ENCODE data around the gene TTC33.
"Not testable (repeated sequence)": the region's sequence is repeated elsewhere in the genome, so short reads cannot be mapped to it uniquely, and the experiment has no call there.

Gene TTC33

DNA sequence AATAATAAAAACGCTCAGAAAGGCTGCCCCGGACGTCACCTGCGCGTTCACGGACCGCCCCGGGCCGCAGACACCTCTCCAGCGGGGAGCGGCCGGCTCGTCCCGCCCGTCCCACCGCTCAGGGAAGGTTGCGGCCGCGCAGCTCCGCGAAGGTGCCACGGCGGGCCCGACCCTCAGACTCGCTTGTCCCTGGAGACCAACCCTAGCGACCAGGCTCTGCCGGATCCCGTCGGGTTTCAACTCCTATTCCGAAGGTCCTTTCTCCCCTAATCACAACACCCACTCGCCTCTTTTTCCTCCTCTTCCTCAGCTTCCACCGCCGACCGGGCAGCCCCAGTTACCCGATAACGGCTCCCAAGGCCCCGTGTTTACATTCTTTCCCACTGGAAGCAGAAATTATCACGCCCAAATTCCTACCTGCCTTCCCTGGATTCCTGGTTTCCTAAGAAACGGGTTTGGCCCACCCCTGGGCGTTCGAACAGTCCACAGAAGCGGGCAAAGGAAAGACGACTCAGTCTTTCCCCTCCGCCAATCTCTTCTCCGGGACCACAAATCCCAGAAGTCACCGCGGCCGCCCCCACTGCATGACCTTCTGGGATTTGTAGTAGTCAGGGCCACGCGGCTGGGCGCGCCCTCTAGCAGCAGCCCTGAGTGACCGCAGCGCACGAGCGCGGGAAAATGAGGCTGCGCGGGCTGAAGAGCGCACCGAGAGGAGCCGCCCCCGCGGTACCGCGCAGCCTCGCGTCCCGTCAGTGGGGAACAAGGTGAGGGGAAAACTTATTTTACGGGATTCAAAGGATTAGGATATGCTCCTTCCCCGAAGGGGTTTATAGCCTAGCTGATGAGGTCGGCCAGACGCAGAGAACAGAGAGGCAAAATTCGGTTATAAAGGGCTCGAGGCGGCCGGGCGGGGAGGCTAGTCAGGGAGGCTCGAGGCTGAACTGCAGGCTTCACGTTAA lies at the start of gene TTC33:
Gene TTC33, minus strand, starts transcription at position 555 of the 959 bp plus-strand sequence. CDS start 8,943 bp downstream, outside the sequence.
- peak; percentile 91 for DNase-seq

DNA sequence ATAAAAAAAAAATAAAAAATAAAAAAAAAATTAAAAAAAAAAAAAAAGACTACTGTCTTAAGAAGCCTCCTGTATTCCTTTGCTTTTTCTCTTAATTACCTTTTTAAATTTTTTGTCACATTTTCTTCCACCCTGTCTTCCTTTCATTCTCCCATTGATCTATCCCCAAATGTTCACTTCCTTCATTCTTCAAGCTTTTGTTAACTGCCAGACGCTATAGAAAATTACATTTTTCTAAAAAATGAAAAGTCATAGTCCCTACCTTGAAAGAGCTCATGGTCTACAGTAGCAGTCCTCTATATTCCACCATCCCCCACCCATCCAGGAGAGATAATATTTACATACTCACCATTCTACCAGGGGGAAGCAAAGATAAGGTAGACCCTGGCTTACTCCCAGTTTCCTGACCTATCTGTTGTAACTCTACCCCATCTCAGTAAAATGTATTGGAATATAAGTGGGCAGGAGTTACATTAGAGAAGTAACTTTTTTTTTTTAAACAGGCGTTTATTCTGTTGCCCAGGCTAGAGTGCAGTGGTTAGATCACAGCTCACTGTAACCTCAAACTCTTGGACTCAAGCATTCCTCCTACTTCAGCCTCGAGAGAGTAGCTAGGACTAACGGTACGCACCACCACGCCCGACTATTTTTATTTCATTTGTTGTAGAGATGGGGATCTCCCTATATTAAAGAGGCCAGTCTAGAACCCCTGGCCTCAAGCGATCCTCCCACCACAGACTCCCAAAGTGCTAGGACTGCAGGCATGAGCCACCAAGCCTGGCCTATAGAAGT lies 46.2 kb upstream of the TTC33 start:
- DNase-seq = no peak

GRCh38 chr5:40799258-40799657 lies 43.5 kb upstream of the TTC33 start:
- DNase-seq = no peak

- DNase-seq = no peak
Observed at GRCh38 chr5:40798801-40799210, 43.0 kb upstream of the TTC33 start.

DNA sequence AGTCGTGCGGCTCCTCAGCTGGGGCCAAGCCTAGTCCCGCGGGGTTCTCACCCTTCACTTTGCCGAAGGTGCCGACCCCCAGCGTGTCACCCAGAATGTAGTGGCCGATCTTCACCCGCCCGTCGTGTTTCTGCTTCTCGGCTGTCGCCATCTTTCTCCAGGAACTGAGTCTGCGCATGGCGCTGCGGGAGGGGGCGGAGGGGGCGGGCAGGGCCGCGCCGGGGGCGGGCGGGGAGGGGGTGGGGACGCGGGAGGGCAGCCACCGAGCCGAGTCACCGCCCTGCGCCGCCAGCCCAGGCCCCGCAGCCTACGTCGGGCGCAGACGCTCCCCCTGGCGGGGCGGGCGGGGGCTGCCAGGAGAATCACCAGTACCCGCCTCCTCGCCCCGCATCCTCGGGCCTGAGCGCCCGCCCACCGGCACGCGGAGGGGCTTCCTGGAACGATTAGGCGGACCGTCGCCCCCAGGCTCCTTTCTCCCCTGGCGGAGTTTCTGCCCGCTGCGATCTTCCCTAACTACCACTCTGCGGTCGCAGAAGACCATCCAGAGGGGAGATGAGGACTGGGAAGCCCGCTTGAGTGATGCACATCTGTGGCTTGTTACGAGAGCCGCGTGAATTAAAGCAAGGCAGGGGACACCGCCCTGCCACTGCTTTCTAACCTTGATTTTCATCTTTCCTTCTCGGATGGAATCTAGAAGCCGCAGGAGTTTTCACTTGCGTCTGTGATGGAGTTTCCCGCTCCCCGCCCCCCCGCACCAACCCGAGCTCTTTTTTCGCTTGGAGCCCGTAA lies 42.4 kb upstream of the TTC33 start, which contains the start of gene PRKAA1:
Gene PRKAA1, minus strand, starts transcription at position 363 of the 789 bp plus-strand sequence. Its CDS starts 185 bp downstream, at position 178.
- DNase-seq = peak; percentile 91

GRCh38 chr5:40797273-40798011 lies 41.7 kb upstream of the TTC33 start:
- peak; percentile 74 for DNase-seq

GRCh38 chr5:40796487-40796889 lies 40.7 kb upstream of the TTC33 start:
- DNase-seq = no peak

- DNase-seq = not testable (repeated sequence)
Observed at GRCh38 chr5:40794877-40795276, 39.1 kb upstream of the TTC33 start.

GRCh38 chr5:40794340-40794739 lies 38.6 kb upstream of the TTC33 start:
- DNase-seq = not testable (repeated sequence)

GRCh38 chr5:40792691-40793090 lies 36.9 kb upstream of the TTC33 start:
- not testable (repeated sequence) for DNase-seq

DNA sequence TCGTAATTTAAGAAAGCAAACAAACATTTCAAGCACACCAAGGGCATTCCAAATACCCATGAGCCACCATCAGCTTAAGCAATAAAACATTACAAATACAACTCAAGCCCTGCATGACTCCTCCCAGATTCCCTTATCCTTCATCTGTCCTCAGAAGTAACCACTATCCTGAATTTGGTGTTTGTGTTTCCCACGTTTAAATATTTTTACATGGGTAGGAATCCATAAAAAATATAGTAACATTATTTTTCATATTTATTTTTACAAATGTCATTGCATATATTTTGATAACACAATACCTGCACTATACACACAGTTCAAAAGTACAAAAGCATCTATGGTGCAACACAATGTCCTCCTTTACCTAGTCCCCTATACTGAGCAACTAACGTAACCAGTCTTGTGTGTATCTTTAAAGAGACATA lies 36.0 kb upstream of the TTC33 start:
- no peak for DNase-seq

- no peak for DNase-seq
Observed at GRCh38 chr5:40790947-40791593, 35.3 kb upstream of the TTC33 start.

DNA sequence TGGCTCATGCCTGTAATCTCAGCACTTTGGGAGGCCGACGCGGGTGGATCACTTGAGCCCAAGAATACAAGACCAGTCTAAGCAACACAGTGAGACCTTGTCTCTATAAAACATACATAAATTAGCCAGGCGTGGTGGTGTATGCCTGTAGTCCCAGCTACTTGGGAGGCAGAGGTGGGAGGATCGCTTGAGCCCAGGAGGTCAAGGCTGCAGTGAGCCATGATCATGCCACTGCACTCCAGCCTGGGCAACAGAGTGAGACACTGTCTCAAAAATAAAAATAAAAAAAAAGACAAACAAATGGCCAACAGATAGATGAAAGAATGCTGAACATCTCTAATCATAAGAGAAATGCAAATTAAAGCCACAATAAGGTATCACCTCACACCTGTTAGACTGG lies 33.2 kb upstream of the TTC33 start:
- DNase-seq = not testable (repeated sequence)

DNA sequence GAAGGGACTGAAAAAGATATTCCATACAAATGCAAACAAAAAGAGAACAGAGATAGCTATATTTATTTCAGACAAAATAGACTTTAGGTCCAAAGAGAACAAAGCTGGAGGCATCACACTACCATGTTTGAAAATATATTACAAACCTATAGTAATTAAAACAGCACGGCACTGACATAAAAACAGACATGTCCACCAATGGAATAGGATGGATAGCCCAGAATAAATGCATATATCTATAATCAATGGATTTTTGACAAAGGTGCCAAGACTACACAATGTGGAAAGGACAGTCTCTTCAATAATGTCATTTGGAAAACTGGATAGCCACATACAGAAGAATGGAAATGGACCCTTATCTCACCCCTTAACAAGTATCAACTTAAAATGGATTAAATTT lies 32.2 kb upstream of the TTC33 start:
- DNase-seq = no peak

DNA sequence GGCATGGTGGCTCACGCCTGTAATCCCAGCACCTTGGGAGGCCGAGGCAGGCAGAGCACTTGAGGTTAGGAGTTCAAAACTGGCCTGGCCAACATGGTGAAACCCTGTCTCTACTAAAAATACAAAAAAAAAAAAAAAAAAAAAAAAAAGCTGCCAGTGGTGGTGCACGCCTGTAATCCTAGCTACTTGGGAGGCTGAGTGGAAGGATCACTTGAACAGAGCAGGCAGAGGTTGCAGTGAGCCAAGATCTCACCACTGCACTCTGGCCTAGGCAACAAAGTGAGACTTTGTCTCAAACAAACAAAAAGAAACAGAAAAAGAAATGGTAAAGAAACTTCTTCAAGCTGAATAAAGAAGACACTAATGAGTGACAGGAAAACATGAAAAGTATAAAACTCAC lies 30.9 kb upstream of the TTC33 start:
- DNase-seq = not testable (repeated sequence)

- DNase-seq = no peak
Observed at GRCh38 chr5:40784916-40785315, 29.2 kb upstream of the TTC33 start.

GRCh38 chr5:40784027-40784653 lies 28.4 kb upstream of the TTC33 start:
- no peak for DNase-seq

DNA sequence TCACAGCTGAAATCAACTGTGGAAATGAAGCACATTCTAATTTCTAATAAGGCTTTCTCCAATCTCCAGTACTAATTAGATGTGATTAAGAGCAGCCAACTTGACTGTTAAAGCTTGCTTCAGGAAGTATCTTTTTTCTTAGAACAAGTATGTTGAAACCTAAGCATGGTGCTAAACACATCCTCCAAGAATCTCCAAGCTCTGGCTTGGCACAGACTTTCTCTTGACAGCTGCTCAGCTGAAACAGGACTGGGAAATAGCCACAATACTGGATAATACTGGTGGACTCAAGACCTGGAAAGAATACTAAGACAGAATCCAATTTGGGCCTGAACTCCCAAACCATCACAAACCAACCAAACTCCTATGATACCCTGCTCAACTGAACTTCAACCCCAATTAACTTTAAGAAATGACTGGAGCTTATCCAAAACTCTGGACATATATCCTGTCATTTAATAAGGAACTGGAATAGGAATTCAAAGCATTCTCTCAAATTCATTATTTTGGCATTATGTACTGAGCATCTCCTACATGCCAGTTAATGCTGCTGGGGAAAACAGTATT lies 26.2 kb upstream of the TTC33 start:
- DNase-seq = no peak

DNA sequence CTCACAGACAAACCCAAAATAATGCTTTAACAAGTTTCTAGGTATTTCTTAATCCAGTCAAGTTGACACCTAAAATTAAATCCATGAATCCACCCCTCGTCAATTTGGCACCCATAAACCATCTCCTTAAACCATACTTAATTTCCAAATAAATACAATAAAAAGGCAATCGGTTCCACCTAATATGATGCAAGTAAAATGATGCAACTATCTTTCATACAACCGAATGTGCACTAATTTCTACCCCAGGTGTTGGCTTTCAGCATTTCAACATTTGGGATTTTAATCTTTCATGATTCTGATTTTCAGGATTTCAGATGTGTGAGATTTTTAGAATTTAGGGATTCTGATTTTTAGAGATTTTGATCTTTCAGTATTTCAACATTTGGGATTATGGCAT lies 25.1 kb upstream of the TTC33 start:
- no peak for DNase-seq

DNA sequence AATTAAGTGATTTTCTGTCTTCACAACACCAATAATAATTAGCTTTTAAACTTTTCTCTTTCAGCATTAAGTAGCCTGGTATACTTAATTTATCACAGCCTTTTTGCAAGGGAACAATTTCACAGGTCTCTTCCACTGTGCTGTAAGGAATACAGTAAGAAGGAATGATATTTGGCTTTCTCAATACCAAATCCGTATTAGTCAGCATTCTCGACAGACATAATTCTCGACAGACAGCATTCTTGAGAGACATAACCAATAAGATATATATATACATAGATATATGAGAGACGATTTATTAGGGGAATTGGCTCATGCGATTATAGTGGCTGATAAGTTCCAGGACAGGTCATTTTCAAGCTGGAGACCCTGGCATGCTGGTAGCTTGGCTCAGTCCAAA lies 24.4 kb upstream of the TTC33 start:
- no peak for DNase-seq

DNA sequence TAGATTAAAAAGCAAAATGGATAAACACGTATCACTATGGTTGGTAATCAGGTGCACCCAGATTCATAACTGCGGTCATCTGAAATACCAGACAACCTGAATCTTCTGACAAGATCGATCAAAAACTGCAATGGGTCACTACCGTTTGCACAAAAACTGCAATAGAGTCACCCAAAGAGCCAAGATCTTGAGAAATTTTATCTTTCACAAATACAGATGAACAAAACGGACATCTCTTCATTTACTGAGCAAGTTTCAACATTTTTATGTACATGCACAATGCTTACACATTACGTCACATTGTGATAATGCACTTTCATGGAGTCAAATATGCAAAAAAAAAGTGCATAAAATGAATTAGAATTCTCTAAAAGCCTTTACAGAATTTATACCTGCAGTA lies 23.8 kb upstream of the TTC33 start:
- DNase-seq = no peak
